NCI-H128 (cell line): ENCODE results near the gene XYLT1.
"Not testable (repeated sequence)": the region's sequence is repeated elsewhere in the genome, so short reads cannot be mapped to it uniquely, and the experiment has no call there.

Experiments
- DNase-seq: peaks from one replicate; lab custom pipeline; 2025; ENCODE audit not compliant: unreplicated experiment; lab: John Stamatoyannopoulos, UW

Gene XYLT1

GRCh38 chr16:17470908-17471718 is at the start of gene XYLT1:
Gene XYLT1, minus strand, starts transcription at chr16:17470960. Its CDS starts 164 bp downstream, at chr16:17470796.
- no peak for DNase-seq

- no peak for DNase-seq
Observed at GRCh38 chr16:17520111-17520510, 49.4 kb upstream of the XYLT1 start.

- no peak for DNase-seq
Observed at GRCh38 chr16:17519101-17519955, 48.6 kb upstream of the XYLT1 start.

GRCh38 chr16:17518441-17518840 is 47.7 kb upstream of the XYLT1 start:
- no peak for DNase-seq

- DNase-seq: no peak
Observed at GRCh38 chr16:17515421-17516210, 44.9 kb upstream of the XYLT1 start.

- no peak for DNase-seq
Observed at GRCh38 chr16:17512636-17513220, 42.0 kb upstream of the XYLT1 start.

GRCh38 chr16:17511340-17511739 is 40.6 kb upstream of the XYLT1 start:
- no peak for DNase-seq

- DNase-seq: no peak
Observed at GRCh38 chr16:17510567-17510966, 39.8 kb upstream of the XYLT1 start.

GRCh38 chr16:17509194-17509593 is 38.4 kb upstream of the XYLT1 start:
- no peak for DNase-seq

GRCh38 chr16:17508303-17508702 is 37.5 kb upstream of the XYLT1 start:
- no peak for DNase-seq

GRCh38 chr16:17507516-17507915 is 36.8 kb upstream of the XYLT1 start:
- DNase-seq: not testable (repeated sequence)

GRCh38 chr16:17505828-17506227 is 35.1 kb upstream of the XYLT1 start:
- DNase-seq: not testable (repeated sequence)

- no peak for DNase-seq
Observed at GRCh38 chr16:17504050-17504449, 33.3 kb upstream of the XYLT1 start.

- DNase-seq: no peak
Observed at GRCh38 chr16:17503331-17503730, 32.6 kb upstream of the XYLT1 start.

GRCh38 chr16:17501321-17501720 is 30.6 kb upstream of the XYLT1 start:
- DNase-seq: no peak

GRCh38 chr16:17499223-17499902 is 28.6 kb upstream of the XYLT1 start:
- DNase-seq: no peak

- no peak for DNase-seq
Observed at GRCh38 chr16:17497648-17498047, 26.9 kb upstream of the XYLT1 start.

GRCh38 chr16:17496891-17497290 is 26.1 kb upstream of the XYLT1 start:
- no peak for DNase-seq

GRCh38 chr16:17493012-17493411 is 22.3 kb upstream of the XYLT1 start:
- DNase-seq: no peak

GRCh38 chr16:17491140-17491662 is 20.4 kb upstream of the XYLT1 start:
- DNase-seq: no peak
